Tibial artery (tissue), 4 donors: ENCODE measurements around the gene TRIM41.
"Not testable (repeated sequence)": the region's sequence is repeated elsewhere in the genome, so short reads cannot be mapped to it uniquely, and the experiment has no call there.

ENCODE experiments used
- DNase-seq, 2 donors: peaks; one replicate each; pipeline ENCODE4 v3.0.0-alpha.2; 2019
- H3K27ac ChIP-seq, 2 donors: fragments of 200-600 bp; sonication (generic) in 1 of 2; 1 replicate in 1 of 2; 2 replicates in 1 of 2; pipeline ENCODE4 v1.5.1; 2018 to 2019; ENCODE audit warnings: mild to moderate bottlenecking in 1 of 2
- H3K27me3 ChIP-seq, 2 donors: fragments of 200-600 bp; sonication (generic) in 1 of 2; one replicate each; pipeline versions ENCODE4 v1.5.1 to v1.6.0; 2016 to 2019
- H3K36me3 ChIP-seq, 3 donors: fragments of 200-600 bp; sonication (generic) in 2 of 3; one replicate each; pipeline ENCODE4 v1.5.1; 2016 to 2019; ENCODE audit warnings: mild to moderate bottlenecking in 2 of 3
- H3K4me1 ChIP-seq, 4 donors: fragments of 200-600 bp; sonication (generic) in 2 of 4; 1 replicate in 3 of 4; 2 replicates in 1 of 4; pipeline ENCODE4 v1.5.1; 2016 to 2019
- H3K4me3 ChIP-seq, 2 donors: fragments of 200-600 bp; sonication (generic) in 1 of 2; 1 replicate in 1 of 2; 2 replicates in 1 of 2; pipeline ENCODE4 v1.5.1; 2018 to 2019; ENCODE audit warnings: mild to moderate bottlenecking in 2 of 2
- H3K9me3 ChIP-seq, 3 donors: fragments of 200-600 bp; sonication (generic) in 1 of 3; one replicate each; pipeline ENCODE4 v1.5.1; 2016 to 2019
- intact Hi-C: fragments of 100-400 bp; cut with DNase I; formaldehyde crosslinking; loops from one replicate; pipeline ENCODE4 v1.15.0; 2023; ENCODE audit warnings: low total_unique reads
- TF ChIP-seq, protein P1 (sequence below), 2 experiments: fragments of 200-600 bp in 1 of 2; fragments of 450-650 bp in 1 of 2; IDR thresholded peaks; one replicate each; pipeline ENCODE4 v1.5.1; 2017 to 2019; ENCODE audit warnings: antibody characterized with exemption in 2 of 2, mild to moderate bottlenecking in 1 of 2, moderate library complexity in 1 of 2

TRIM41 gene

DNA sequence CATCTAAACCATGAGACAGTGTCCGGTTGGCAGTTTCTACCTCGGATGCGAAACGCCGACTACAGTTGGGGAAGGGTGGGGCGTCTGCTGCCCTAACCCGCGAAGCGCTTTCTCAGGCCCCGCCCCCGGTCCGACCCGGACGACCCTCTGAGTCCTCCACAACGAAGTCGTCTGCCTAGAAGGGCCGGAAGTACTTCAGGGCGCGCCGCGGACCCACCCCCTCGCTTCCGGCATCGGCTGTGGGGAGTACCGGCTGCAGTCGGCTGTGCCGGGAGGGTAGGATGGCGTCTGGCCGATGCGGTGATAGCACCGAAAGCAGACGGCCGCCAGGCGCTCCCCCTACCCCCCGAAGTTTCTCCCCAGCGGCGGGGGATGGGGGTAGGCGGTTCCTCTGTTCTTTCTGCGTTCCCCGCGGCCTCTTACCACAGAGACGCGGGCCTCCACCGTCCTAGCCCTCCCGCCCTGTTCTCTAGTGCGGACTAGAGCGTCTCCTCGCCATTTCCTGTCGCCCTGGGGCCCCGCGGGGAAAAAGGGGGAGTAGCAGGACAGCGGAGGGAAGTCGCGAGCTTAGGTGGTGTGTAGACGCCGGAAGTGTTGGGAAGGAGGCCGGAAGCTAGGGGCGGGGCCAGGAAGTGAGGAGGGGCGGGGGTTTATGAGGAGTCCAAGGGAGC lies at the start of gene TRIM41:
TSS of gene TRIM41 (plus strand) at position 224 of the 671 bp plus-strand sequence. CDS start 719 bp downstream, outside the sequence.
- no peaks in the 10 kb centered on the region for H3K9me3 ChIP-seq
- TF ChIP-seq, protein P1, sequence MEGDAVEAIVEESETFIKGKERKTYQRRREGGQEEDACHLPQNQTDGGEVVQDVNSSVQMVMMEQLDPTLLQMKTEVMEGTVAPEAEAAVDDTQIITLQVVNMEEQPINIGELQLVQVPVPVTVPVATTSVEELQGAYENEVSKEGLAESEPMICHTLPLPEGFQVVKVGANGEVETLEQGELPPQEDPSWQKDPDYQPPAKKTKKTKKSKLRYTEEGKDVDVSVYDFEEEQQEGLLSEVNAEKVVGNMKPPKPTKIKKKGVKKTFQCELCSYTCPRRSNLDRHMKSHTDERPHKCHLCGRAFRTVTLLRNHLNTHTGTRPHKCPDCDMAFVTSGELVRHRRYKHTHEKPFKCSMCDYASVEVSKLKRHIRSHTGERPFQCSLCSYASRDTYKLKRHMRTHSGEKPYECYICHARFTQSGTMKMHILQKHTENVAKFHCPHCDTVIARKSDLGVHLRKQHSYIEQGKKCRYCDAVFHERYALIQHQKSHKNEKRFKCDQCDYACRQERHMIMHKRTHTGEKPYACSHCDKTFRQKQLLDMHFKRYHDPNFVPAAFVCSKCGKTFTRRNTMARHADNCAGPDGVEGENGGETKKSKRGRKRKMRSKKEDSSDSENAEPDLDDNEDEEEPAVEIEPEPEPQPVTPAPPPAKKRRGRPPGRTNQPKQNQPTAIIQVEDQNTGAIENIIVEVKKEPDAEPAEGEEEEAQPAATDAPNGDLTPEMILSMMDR (IDR thresholded peaks at IDR 0.05): no peak
- intact Hi-C loops: loop anchor here (2.0 kb wide), 1 partner anchor 34 kb away; no protein-coding TSS in a partner anchor

GRCh38 chr5:181173420-181174342 lies 49.4 kb upstream of the TRIM41 start:
- Histone ChIP-seq H3K4me1 (peaks cover 0 to 20% (median 3%) of the 10 kb centered on the region in 4 donors), H3K27ac (no peak overlapping the region), H3K27me3 (peaks cover 7 to 83% of the 10 kb centered on the region in 2 donors), H3K9me3 (no peaks in the 10 kb centered on the region), H3K4me3 (no peak overlapping the region), H3K36me3 (no peaks in the 10 kb centered on the region)
- DNase-seq: no peak
- intact Hi-C loops: no loop called here
- TF ChIP-seq, protein P1 (IDR thresholded peaks at IDR 0.05): no peak

More for the DNA sequence above, at the start of gene TRIM41:
- Histone ChIP-seq H3K4me3 (peak within 1 kb of the TSS; percentile 68 to 95), H3K27me3 (no peaks in the 10 kb centered on the region), H3K27ac (peak within 1 kb of the TSS; percentile 89 to 94), H3K4me1 (peaks cover 6 to 25% (median 14%) of the 10 kb centered on the region in 4 donors), H3K36me3 (peaks cover 0 to 14% (median 0%) of the 10 kb centered on the region in 3 donors)
- peak; percentile 99 to 100 for DNase-seq

DNA sequence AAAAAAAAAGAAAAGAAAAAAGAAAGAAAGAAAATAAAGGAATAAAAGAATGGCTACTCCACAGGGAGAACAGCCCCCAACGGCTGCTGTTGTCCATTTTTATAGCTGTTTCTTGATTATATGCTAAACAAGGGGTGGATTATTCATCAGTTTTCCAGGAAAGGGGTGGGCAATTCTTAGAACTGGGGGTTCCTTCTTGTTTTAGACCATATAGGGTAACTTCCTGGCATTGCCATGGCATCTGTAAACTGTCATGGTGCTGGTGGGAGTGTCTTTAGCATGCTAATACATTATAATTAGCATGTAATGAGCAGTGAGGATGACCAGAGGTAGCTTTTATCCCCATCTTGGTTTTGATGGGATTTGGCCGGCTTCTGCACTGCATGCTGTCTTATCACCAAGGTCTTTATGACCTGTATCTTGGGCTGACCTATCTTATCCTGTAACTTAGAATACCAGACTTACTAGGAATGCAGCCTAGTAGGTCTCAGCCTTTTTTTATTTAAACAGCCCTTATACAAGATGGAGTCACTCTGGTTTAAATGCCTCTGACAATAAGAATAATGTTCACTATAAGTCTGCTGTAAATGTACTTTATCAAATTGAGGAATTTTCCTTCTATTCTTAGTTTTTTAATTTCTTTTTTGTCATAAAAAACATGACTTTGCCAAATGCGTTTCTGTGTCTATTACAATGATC lies 46.7 kb upstream of the TRIM41 start:
- Histone ChIP-seq H3K9me3 (no peaks in the 10 kb centered on the region), H3K27me3 (peaks cover 7 to 56% of the 10 kb centered on the region in 2 donors), H3K4me3 (no peak overlapping the region), H3K27ac (no peak overlapping the region), H3K4me1 (peaks cover 0 to 10% (median 0%) of the 10 kb centered on the region in 4 donors), H3K36me3 (no peaks in the 10 kb centered on the region)
- no peak for DNase-seq
- TF ChIP-seq, protein P1 (IDR thresholded peaks at IDR 0.05): no peak
- intact Hi-C loops: no loop called here

DNA sequence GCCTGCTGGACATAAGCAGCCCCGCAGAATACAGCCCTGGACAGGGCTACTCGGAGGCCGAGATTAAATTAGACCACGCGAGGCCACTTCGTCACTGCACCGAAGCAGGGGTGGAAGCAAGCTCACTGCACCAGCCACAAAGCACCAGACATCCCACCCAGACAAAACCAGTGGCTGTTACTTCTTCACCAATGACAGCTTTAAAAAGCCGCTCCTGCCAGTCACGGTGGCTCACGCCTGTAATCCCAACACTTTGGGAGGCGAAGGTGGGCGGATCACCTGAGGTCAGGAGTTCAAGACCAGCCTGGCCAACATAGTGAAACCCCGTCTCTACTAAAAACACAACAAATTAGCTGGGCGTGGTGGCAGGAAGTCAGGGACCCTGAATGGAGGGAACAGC lies 45.5 kb upstream of the TRIM41 start:
- H3K4me3 ChIP-seq, H3K27ac ChIP-seq, intact Hi-C loops, H3K36me3 ChIP-seq, H3K9me3 ChIP-seq, DNase-seq: not testable (repeated sequence)
- Histone ChIP-seq H3K27me3 (peaks cover 7 to 44% of the 10 kb centered on the region in 2 donors), H3K4me1 (peaks cover 0 to 10% (median 1%) of the 10 kb centered on the region in 4 donors)

DNA sequence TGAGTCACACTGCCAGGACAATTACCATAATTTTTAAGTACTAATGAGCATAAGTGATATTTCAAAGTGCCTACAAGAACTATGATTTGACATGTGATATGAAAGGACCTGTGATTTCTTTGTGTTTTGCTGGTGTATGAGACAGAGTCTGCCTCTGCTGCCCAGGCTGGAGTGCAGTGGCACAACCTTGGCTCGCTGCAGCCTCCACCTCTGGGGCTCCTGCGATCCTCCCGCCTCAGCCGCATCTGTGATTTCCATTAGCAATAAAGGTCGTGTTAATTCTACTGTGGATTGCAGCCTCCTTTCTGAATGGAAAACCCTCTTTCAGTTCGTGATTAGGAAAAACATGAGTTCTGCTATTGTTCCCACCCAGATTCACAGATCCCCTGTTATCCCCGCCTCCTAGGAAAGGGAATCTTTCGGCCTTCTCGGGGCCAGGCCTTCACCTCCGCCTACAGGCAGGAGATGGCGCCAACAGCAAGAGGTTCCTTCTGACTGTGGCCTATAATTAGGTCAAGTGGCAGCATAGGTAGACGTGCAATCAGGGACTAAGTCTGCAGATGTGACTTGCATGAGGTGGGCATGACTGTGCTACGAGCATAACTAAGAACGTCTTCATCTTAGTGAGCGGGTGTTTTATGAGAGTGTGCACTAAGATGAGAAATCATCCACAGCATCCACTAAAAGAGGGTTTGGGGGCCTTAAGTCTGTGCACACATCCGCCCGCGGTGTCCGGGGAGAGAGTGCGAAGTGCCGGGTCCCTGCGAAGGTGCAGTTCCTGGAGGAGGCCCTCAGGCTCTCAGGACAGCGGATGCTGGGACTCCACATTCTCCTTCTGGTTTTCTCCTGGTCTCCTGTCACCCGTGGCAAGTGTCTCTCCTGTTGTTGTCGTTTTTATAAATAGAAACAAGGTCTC lies 41.2 kb upstream of the TRIM41 start:
- peak in 1 of 2 donors; percentile 58 for DNase-seq
- intact Hi-C loops: loop anchor here (10.0 kb wide), 1 partner anchor 377 kb away; the partner anchor contains the start of gene MGAT1

More for the DNA sequence above, 41.2 kb upstream of the TRIM41 start:
- Histone ChIP-seq H3K9me3 (no peaks in the 10 kb centered on the region), H3K27me3 (peaks cover 0 to 3% of the 10 kb centered on the region in 2 donors), H3K27ac (no peak overlapping the region), H3K4me1 (peaks cover 0 to 16% (median 12%) of the 10 kb centered on the region in 4 donors), H3K36me3 (no peaks in the 10 kb centered on the region), H3K4me3 (no peak overlapping the region)
- TF ChIP-seq, protein P1 (IDR thresholded peaks at IDR 0.05): peak; percentile 76 to 78
